NB4 (cell line): ENCODE measurements around the gene GRB2.
"Not testable (repeated sequence)": the region's sequence is repeated elsewhere in the genome, so short reads cannot be mapped to it uniquely, and the experiment has no call there.

Experiments used
- TF ChIP-seq, protein P1 (sequence below): IDR thresholded peaks from 2 replicates; pipeline ENCODE4 v1.6.1; 2011; ENCODE audit warnings: low read depth, low read length
- TF ChIP-seq, protein P2 (sequence below): IDR thresholded peaks from one replicate; pipeline ENCODE4 v1.5.1; 2012; ENCODE audit warnings: low read depth, low read length

DNA sequence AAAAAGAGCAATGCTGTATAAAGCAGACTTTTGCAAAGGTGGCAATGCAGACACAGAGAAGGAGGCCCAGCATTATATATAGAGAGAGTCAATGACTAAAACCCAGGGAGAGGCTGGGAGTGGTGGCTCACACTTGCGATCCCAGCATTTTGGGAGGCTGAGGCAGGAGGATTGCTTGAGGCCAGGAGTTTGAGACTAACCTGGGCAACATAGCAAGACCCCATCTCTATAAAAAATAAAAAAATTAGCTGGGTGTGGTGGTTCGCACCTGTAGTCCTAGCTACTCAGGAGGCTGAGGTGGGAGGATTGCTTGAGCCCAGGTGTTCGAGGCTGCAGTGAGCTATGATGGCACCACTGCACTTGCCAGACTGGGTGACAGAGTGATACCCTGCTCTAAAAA, 49.2 kb upstream of the GRB2 start:
- TF ChIP-seq, protein P1, sequence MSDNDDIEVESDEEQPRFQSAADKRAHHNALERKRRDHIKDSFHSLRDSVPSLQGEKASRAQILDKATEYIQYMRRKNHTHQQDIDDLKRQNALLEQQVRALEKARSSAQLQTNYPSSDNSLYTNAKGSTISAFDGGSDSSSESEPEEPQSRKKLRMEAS = not testable (repeated sequence)
- TF ChIP-seq, protein P2, sequence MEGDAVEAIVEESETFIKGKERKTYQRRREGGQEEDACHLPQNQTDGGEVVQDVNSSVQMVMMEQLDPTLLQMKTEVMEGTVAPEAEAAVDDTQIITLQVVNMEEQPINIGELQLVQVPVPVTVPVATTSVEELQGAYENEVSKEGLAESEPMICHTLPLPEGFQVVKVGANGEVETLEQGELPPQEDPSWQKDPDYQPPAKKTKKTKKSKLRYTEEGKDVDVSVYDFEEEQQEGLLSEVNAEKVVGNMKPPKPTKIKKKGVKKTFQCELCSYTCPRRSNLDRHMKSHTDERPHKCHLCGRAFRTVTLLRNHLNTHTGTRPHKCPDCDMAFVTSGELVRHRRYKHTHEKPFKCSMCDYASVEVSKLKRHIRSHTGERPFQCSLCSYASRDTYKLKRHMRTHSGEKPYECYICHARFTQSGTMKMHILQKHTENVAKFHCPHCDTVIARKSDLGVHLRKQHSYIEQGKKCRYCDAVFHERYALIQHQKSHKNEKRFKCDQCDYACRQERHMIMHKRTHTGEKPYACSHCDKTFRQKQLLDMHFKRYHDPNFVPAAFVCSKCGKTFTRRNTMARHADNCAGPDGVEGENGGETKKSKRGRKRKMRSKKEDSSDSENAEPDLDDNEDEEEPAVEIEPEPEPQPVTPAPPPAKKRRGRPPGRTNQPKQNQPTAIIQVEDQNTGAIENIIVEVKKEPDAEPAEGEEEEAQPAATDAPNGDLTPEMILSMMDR = not testable (repeated sequence)
